IPS-11a (cell line): ENCODE results near the gene CD302.
"Not testable (repeated sequence)": the region's sequence is repeated elsewhere in the genome, so short reads cannot be mapped to it uniquely, and the experiment has no call there.

Experiments used
- H3K4me3 ChIP-seq: one replicate; pipeline ENCODE4 v1.5.1; 2013; ENCODE audit warnings: low read depth, low read length, control low read depth

The CD302 gene

DNA sequence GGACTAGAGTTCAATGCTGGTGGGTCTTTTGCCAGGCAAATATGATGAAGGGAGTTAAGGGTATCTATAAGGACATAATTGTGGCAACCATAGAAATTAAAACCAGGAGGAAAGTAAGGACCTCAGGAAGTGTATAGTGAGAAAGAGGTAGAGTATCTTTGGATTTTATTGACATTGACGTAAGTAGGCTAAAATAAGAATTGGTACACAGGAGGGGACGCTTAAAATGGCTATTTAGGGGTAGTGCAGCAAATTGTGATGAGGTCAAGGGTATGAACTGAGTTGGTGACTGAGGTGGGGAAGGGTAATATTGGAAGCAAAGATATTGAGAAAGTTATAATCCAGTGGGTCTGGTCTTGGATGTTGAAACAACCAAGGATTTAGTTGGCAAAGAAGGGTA is 43.0 kb downstream of the CD302 start:
- no peak overlapping the region for H3K4me3 ChIP-seq

DNA sequence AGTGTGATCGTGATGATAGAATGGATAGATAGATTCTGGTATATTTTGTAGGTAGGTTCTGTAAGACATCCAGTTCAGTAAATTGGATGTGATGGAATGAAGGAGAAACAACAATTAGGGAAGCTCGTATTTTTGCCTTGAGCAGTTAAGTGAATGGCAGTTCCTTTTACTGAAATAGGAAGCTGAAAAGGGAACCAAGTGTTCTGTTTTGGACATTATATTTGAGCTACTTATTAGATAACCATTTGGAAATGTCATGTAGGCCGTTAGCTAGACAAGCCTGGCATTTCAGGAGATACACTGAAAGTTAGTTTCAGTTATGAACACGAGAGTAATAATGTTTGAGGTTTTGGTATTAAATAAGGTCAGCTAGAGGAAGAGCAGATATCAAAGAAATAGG is 44.2 kb downstream of the CD302 start:
- H3K4me3 ChIP-seq: no peak overlapping the region

DNA sequence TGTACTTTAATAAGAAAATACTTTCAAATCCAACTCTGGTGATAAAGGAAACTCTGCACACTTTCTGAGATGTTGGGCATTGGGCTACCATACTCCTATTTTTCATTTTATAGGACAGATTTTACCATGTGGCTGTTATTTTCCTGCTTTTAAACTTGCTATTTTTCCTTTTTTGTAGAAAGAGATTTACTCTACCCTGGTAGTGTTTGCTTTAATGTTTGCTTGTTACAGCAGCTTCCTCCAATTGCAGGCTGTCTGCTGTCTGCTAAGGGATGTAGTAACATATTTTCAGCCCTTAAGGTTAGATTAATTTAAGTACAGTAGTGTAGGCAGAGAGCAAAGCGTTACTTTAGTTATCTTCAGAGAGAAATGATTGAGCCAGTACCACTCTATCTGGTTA is 47.1 kb downstream of the CD302 start:
- no peak overlapping the region for H3K4me3 ChIP-seq

DNA sequence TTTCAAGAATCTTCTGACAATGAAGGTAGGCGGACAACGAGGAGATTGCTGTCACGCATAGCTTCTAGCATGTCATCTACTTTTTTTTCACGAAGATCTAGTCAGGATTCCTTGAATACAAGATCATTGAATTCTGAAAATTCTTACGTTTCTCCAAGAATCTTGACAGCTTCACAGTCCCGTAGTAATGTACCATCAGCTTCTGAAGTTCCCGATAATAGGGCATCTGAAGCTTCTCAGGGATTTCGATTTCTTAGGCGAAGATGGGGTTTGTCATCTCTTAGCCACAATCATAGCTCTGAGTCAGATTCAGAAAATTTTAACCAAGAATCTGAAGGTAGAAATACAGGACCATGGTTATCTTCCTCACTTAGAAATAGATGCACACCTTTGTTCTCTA is 49.9 kb downstream of the CD302 start:
- no peak overlapping the region for H3K4me3 ChIP-seq

DNA sequence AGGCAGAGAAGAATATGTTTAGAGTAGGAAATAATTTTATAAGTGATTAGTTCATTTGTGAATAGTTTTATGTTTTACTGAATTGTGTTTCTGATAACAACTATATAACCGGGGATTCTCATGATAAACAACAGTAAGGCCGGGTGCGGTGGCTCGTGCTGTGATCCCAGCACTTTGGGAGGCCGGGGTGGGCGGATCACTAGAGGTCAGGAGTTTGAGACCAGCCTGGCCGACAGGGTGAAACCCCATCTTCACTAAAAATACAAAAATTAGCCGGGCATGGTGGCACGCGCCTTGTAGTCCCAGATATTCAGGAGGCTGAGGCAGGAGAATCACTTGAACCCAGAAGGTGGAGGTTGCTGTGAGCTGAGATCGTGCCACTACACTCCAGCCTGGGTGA is 52.8 kb downstream of the CD302 start:
- H3K4me3 ChIP-seq: not testable (repeated sequence)

DNA sequence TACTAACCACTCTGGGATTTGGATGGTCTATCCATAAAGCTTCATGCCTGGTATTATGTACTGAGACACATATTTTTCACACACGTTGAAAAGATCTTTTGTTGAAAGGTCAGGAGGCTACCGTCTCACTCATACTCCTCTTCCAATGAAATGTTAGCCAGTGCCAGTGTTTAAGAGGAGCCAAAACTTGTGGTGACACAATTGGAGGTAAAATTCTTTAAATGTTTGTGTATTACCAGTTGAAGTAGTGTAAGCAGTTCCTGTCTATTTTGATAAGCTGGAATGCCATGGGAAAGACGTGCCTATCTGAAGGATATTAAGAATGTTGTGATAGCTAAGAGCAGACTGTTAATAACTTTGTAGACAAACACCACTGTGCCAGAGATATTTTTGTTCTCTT is 53.6 kb downstream of the CD302 start:
- no peak overlapping the region for H3K4me3 ChIP-seq

DNA sequence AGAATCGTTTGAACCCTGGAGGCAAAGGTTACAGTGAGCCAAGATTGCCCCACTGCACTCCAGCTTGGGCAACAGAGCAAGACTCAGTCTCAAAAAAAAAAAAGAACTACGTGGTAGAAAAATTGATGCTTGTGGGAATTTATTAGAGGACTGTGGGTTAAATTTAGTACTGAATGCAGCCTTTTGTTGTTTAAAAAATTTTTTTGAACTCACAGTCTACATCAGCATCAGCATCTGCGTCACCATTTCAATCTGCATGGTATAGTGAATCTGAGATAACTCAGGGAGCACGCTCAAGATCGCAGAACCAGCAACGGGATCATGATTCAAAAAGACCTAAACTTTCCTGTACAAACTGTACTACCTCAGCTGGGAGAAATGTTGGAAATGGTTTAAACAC is 55.2 kb downstream of the CD302 start:
- no peak overlapping the region for H3K4me3 ChIP-seq

DNA sequence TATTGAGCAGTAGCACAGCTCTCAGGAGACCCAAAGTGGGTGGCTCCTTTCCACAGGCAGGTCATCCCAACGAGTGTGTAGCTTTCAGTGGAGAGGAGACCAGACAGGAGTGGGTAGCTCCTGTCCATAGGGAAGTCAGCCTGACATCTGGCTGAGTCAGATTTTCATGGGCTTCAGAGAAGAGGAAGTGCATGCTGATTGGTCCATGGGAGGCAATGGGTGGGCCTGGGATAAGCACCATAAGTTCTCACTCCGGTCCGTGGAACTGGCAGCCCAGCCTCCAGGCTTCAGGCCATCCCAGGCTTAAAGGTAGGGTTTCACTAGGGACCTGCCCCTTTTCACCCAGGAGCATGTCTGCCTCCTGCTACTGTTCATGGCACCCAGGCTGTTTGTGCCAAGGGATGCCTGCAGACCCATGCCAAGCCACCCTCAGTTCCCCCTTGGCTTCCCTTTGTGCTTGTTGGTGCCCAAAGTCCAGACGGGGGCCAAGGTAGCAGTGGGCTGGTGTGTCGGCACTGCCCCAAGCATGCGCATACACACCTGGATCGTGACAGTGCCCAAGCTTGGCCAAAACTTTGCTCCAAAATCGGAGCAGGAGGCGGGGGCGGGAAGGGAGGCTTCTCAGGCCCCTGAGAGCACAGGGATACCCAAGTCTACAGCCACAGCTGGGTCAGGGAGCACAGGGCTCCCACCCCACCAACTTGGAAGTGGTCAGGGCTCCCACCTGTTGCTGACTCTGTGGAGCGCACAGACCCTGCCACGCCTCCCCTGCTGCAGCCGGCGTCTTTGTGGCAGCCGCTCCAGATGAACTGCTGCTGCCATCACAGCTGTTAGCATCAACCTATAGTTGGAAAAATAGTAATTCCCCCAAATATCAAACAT is 59.3 kb downstream of the CD302 start:
- H3K4me3 ChIP-seq: no peak overlapping the region

DNA sequence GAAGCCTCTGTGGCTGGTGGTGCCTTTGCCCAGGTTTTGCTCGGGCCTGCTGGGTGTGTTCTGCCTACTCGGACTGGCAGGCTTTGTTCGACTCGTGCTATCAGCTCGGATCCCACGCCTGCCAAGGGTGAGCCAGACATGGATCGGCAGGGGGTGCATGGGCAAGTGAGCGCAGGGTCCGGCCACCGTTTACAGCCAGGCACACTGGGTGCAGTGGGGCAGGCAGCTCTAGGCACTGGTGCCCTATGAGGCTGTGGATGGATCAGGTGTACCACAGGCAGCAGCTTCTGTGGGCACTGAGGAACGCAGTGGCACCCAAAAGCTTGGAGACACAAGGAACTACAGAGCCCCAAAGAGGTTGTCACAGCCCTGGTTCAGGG is 60.1 kb downstream of the CD302 start:
- H3K4me3 ChIP-seq: no peak overlapping the region

DNA sequence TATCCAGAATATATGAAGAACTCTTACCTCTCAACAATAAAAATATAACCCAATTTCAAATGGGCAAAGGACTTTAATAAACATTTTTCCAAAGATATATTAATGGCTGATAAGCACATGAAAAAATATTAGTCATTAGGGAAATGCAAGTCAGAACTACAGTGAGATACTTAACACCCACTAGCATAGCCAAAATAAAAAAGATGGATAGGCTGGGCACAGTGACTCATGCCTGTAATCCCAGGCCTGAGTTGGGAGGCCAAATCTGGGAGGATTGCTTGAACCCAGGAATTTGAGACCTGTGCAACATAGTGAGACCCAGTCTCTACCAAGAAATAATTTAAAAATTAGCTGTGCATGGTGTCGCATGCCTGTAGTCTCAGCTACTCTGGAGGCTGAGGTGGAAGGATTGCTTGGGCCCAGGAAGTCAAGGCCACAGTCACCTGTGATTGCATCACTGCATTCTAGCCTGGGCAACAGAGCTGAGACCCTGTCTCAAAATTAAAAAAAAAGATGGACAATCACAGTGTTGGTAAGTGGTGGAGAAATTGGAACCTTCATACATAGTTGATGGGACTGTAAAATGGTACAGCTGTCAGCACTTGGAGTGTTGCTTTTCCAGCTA is 60.6 kb downstream of the CD302 start:
- H3K4me3 ChIP-seq: no peak overlapping the region

DNA sequence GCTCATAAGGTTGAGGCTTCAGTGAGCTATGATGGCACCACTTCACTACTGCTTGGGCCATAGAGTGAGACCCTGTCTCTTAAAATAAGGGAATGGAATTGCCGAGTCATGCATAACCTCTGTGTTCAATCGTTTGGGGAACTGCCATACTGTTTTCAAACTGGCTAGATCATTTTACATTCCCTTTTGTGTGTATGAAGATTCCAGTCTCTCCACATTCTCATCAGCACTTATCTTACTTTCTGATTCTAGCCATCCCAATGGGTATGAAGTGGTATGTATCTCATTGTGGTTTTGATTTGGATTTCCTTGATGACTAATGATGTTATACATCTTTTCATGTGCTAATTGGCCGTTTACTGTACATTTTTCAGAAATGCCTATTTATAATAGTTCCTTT is 62.0 kb downstream of the CD302 start:
- H3K4me3 ChIP-seq: no peak overlapping the region

DNA sequence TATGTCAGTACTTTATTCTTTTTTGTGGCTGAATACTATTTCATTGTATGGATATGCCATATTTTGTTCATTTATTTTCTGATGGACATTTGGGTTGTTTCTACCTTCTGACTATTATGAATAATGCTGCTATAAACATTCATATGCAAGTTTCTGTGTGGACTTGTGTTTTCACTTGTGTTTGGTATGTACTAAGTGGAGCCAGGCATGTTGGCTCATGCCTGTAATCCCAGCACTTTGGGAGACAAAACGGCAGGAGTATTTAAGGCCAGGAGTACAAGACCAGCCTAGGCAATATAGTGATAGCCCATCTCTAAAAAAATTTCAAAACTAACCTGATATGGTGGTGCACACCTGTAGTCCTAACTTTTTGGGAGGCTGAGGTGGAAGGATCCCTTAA is 62.4 kb downstream of the CD302 start:
- H3K4me3 ChIP-seq: no peak overlapping the region

DNA sequence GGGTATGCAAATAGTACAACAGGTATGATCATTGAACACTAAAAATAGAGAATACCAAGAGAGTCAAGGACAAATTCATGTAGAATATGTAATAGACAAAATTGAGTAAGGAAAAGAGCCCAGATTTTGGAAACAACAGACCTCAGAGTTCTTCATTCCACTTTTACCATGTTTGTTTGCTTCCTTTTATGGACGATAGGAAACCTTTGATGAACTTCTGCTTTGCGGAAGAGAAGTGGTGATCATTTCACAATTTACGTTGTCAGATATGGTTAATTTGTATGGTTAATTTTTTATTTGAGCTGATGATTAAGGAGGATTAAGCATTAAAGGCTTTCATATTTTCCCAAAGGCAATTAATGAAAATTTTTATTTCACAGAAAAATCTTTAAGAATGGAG is 69.4 kb downstream of the CD302 start:
- no peak overlapping the region for H3K4me3 ChIP-seq

DNA sequence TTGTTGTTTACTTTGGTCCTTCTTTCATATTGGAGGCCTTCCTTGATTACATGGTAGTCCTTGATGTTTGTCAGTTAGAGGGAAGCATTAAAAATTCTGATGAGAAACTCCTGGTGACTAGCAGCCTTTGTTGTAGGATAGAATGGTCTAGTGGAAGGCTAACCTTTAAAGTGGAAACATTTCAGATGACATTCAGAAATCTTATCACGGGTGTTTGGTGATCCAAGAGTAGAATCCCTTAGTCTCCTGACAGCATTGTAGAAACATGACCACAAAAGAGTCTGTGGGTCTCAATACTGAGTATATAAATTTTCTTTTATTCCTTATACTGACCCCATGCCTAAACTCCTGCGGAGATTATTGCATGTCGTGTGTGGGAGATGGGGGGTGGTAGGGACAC is 72.3 kb downstream of the CD302 start:
- no peak overlapping the region for H3K4me3 ChIP-seq

DNA sequence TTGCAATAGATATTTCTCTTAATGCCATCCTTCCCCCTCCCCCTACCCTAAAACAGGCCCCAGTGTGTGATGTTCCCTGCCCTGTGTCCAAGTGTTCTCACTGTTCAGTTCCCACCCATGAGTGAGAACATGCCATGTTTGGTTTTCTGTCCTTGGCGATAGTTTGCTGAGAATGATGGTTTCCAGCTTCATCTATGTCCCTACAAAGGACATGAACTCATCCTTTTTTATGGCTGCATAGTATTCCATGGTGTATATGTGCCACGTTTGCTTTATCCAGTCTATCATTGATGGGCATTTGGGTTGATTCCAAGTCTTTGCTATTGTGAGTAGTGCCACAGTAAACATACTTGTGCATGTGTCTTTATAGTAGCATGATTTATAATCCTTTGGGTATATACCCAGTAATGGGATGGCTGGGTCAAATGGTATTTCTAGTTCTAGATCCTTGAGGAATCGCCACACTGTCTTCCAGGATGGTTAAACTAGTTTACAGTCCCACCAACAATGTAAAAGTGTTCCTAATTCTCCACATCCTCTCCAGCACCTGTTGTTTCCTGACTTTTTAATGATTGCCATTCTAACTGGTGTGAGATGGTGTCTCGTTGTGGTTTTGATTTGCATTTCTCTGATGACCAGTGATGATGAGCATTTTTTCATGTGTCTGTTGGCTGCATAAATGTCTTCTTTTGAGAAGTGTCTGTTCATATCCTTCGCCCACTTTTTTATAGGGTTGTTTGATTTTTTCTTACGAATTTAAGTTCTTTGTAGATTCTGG is 73.0 kb downstream of the CD302 start:
- H3K4me3 ChIP-seq: not testable (repeated sequence)

DNA sequence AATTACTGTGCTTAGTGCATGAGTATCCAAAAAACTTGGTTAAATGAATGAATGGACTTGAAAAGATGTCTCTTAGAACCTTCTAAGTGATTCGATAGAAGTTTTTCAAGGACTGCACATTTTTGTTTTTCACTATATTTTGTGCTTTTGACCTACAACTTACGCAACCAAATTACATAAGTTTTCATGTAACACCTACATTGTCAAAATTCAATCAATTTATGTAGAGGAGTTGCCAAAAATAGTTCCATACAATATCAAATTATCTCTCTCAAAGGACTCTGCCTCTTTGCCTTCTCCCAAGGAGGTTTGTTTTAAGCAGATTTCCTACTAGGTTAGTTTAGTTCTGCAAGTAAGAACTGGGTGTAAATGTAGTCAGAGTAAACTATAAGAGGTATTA is 75.4 kb downstream of the CD302 start:
- H3K4me3 ChIP-seq: no peak overlapping the region

DNA sequence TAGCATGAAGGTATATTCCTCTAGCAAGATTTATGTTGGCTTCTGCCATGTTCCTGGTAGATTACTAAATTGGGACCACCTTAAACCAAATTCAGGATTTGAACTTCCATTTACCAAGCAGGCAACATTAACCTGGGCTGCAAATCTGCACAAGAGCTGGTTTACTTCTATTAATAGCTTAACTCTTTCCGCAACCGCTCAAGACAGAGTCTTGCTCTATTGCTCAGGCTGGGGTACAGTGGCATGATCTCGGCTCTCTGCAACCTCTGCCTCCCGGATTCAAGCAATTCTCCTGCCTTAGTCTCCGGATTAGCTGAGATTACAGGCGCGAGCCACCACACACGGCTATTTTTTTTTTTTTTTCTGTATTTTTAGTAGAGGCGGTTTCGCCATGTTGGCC is 77.3 kb downstream of the CD302 start:
- no peak overlapping the region for H3K4me3 ChIP-seq
